Measurements from ENCODE around the gene PAX5.

- TF ChIP-seq, protein P1, sequence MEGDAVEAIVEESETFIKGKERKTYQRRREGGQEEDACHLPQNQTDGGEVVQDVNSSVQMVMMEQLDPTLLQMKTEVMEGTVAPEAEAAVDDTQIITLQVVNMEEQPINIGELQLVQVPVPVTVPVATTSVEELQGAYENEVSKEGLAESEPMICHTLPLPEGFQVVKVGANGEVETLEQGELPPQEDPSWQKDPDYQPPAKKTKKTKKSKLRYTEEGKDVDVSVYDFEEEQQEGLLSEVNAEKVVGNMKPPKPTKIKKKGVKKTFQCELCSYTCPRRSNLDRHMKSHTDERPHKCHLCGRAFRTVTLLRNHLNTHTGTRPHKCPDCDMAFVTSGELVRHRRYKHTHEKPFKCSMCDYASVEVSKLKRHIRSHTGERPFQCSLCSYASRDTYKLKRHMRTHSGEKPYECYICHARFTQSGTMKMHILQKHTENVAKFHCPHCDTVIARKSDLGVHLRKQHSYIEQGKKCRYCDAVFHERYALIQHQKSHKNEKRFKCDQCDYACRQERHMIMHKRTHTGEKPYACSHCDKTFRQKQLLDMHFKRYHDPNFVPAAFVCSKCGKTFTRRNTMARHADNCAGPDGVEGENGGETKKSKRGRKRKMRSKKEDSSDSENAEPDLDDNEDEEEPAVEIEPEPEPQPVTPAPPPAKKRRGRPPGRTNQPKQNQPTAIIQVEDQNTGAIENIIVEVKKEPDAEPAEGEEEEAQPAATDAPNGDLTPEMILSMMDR (tag by site-specific recombination; IDR thresholded peaks at IDR 0.05) = no peak
- TF ChIP-seq MEIS1 (CRISPR knock-in tag; IDR thresholded peaks at IDR 0.05; ENCODE audit: borderline replicate concordance) (no peak), SCRT2 (tag by site-specific recombination; IDR thresholded peaks at IDR 0.05) (no peak), ZNF707 (tag by site-specific recombination; IDR thresholded peaks at IDR 0.05) (no peak), ZFP41 (tag by site-specific recombination; IDR thresholded peaks at IDR 0.05; ENCODE audit: borderline replicate concordance) (no peak), ZBTB11 (tag by site-specific recombination; conservative IDR thresholded peaks at IDR 0.05; ENCODE audit: low read depth) (no peak), KLF16 (tag by site-specific recombination; IDR thresholded peaks at IDR 0.05) (no peak)
- TF ChIP-seq, protein P2, sequence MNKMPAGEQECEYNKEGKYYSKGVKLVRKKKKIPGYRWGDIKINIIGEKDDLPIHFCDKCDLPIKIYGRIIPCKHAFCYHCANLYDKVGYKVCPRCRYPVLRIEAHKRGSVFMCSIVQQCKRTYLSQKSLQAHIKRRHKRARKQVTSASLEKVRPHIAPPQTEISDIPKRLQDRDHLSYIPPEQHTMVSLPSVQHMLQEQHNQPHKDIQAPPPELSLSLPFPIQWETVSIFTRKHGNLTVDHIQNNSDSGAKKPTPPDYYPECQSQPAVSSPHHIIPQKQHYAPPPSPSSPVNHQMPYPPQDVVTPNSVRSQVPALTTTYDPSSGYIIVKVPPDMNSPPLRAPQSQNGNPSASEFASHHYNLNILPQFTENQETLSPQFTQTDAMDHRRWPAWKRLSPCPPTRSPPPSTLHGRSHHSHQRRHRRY (tag by site-specific recombination; IDR thresholded peaks at IDR 0.05) = no peak
These were observed 137.8 kb downstream of the PAX5 start for GRCh38 chr9:36896296-36896695.

All from HEK293 (cell line).